Stimulated activated naive B cell treated with anti-CD40 and anti-IgM and Interleukin-4, amounts not matched to agents 10 μg/mL and 1 μg/mL and 100 μg/mL, for 72 hours (primary cell): ENCODE measurements around the gene GJA10.
"Not testable (repeated sequence)": the region's sequence is repeated elsewhere in the genome, so short reads cannot be mapped to it uniquely, and the experiment has no call there.

Source experiments
- ATAC-seq, 2 donors: fragments of 150-1000 bp; cut with Tn5 transposase; replicated peaks; 2 replicates each; pipeline ENCODE4 v1.10.0; 2021; ENCODE audit warnings: moderate library complexity in 1 of 2
- DNase-seq: peaks from one replicate; pipeline ENCODE4 v3.0.0; 2021
- H3K27ac Mint-ChIP-seq: one replicate; pipeline ENCODE4 v1.8.0; 2022; ENCODE audit warnings: mild to moderate bottlenecking, mixed read lengths
- H3K27me3 Mint-ChIP-seq, 2 donors: one replicate each; pipeline ENCODE4 v1.8.0; 2022; ENCODE audit warnings: mixed read lengths in 2 of 2
- H3K36me3 Mint-ChIP-seq, 2 donors: one replicate each; pipeline ENCODE4 v1.8.0; 2022; ENCODE audit warnings: mixed read lengths in 2 of 2, mild to moderate bottlenecking in 1 of 2
- H3K4me1 Mint-ChIP-seq, 2 donors: one replicate each; pipeline ENCODE4 v1.8.0; 2022; ENCODE audit warnings: mixed read lengths in 2 of 2, mild to moderate bottlenecking in 1 of 2
- H3K4me3 Mint-ChIP-seq, 2 donors: one replicate each; pipeline ENCODE4 v1.8.0; 2022; ENCODE audit warnings: mild to moderate bottlenecking in 2 of 2, mixed read lengths in 2 of 2, moderate library complexity in 1 of 2
- H3K9me3 Mint-ChIP-seq, 2 donors: one replicate each; pipeline ENCODE4 v1.8.0; 2022; ENCODE audit warnings: mixed read lengths in 2 of 2, mild to moderate bottlenecking in 1 of 2

The GJA10 gene

DNA sequence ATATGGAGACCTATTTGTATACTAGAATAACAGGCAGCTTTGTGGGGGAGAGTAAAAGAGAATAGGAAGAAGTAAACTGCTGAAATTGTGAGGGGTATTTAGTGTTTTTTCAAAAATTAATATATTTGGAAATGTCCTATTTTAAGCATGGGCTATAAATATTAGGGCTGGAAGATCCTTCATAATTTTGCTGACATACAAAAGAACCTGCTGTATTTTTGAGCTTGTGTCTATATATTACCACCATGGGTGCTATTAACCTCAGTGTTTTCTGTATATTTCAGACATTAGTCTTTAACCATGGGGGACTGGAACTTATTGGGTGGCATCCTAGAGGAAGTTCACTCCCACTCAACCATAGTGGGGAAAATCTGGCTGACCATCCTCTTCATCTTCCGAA lies at the start of gene GJA10:
TSS of gene GJA10 (plus strand) at position 301 of the 400 bp plus-strand sequence. CDS start at position 301, 0 bp downstream.
- Mint-ChIP-seq H3K36me3 (no peaks in the 10 kb centered on the region), H3K4me1 (peaks cover 6 to 11% of the 10 kb centered on the region in 2 donors), H3K4me3 (no peak within 1 kb of the TSS), H3K27ac (no peak within 1 kb of the TSS), H3K9me3 (no peaks in the 10 kb centered on the region), H3K27me3 (peaks cover 42 to 69% of the 10 kb centered on the region in 2 donors)
- ATAC-seq: no peak
- DNase-seq: no peak

GRCh38 chr6:89847513-89847912 lies 46.8 kb upstream of the GJA10 start:
- H3K27me3 Mint-ChIP-seq, H3K9me3 Mint-ChIP-seq, H3K27ac Mint-ChIP-seq, H3K4me3 Mint-ChIP-seq, DNase-seq, ATAC-seq: not testable (repeated sequence)
- Mint-ChIP-seq H3K4me1 (peaks cover 4 to 20% of the 10 kb centered on the region in 2 donors), H3K36me3 (peaks cover 25 to 39% of the 10 kb centered on the region in 2 donors)

DNA sequence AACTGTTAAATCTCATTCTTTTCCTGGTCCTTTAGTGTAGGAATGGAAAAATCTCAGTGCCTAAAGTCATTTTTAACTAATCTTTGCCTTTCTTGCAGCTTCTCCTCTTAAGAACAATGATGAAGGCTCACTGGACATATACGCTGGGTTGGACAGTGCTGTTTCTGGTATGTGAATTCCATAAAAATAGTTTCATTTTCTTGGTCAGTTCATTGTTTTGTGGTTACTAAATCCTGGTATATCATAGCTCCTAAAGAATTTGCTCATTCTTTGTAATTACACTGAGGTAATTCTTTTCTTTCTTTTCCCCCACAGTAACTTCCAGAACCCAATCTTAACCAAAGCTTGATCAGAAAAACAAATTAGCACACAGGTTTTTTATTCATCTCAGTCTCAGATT lies 41.2 kb upstream of the GJA10 start:
- Mint-ChIP-seq H3K36me3 (peaks cover 40 to 52% of the 10 kb centered on the region in 2 donors), H3K27ac (no peak overlapping the region), H3K9me3 (no peaks in the 10 kb centered on the region), H3K4me3 (no peak overlapping the region), H3K4me1 (peaks cover 0 to 6% of the 10 kb centered on the region in 2 donors), H3K27me3 (no peaks in the 10 kb centered on the region)
- DNase-seq (no peak), ATAC-seq (no peak)

GRCh38 chr6:89858041-89858440 lies 36.2 kb upstream of the GJA10 start:
- peaks cover 45 to 55% of the 10 kb centered on the region in 2 donors for H3K36me3 Mint-ChIP-seq
- peaks cover 12 to 20% of the 10 kb centered on the region in 2 donors for H3K4me1 Mint-ChIP-seq
- peaks cover 2 to 5% of the 10 kb centered on the region in 2 donors for H3K9me3 Mint-ChIP-seq
- H3K27ac Mint-ChIP-seq: no peak overlapping the region
- ATAC-seq (no peak), DNase-seq (no peak)
- no peaks in the 10 kb centered on the region for H3K27me3 Mint-ChIP-seq
- no peak overlapping the region for H3K4me3 Mint-ChIP-seq

DNA sequence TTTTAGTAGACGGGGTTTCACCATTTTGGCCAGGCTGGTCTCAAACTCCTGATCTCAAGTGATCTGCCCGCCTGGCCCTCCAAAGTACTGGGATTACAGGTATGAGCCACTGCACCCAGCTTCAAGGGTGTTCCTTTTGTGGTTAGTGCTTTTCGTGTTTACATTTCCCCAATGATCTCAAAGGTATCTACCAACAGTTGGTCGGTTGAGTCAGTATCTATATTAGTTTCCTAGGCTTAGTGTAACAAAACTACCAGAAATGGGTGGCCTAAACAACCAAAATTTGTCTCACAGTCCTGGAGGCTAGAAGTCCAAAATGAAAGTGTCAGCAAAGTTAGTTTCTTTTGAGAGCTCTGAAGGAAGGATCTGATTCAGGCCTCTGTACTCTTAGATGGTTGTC lies 34.5 kb upstream of the GJA10 start:
- Mint-ChIP-seq H3K27me3 (no peaks in the 10 kb centered on the region), H3K4me1 (peaks cover 14 to 28% of the 10 kb centered on the region in 2 donors), H3K27ac (no peak overlapping the region), H3K9me3 (peaks cover 2 to 5% of the 10 kb centered on the region in 2 donors), H3K4me3 (no peak overlapping the region), H3K36me3 (peaks cover 38 to 53% of the 10 kb centered on the region in 2 donors)
- DNase-seq (no peak), ATAC-seq (no peak)

GRCh38 chr6:89862273-89862672 lies 32.0 kb upstream of the GJA10 start:
- ATAC-seq (peak; percentile 94 to 95), DNase-seq (no peak)
- H3K4me3 Mint-ChIP-seq: peak overlapping the region; percentile 52 to 59
- no peaks in the 10 kb centered on the region for H3K27me3 Mint-ChIP-seq
- H3K4me1 Mint-ChIP-seq: peaks cover 14 to 28% of the 10 kb centered on the region in 2 donors
- peaks cover 2 to 5% of the 10 kb centered on the region in 2 donors for H3K9me3 Mint-ChIP-seq
- peaks cover 44 to 56% of the 10 kb centered on the region in 2 donors for H3K36me3 Mint-ChIP-seq
- H3K27ac Mint-ChIP-seq: peak overlapping the region; percentile 75

- H3K4me3 Mint-ChIP-seq: peak overlapping the region; percentile 52 to 59
- peaks cover 14 to 28% of the 10 kb centered on the region in 2 donors for H3K4me1 Mint-ChIP-seq
- peak; percentile 63 to 74 for ATAC-seq
- H3K27ac Mint-ChIP-seq: peak overlapping the region; percentile 75
- H3K36me3 Mint-ChIP-seq: peaks cover 48 to 58% of the 10 kb centered on the region in 2 donors
- peaks cover 2 to 5% of the 10 kb centered on the region in 2 donors for H3K9me3 Mint-ChIP-seq
- DNase-seq: no peak
- no peaks in the 10 kb centered on the region for H3K27me3 Mint-ChIP-seq
Observed at GRCh38 chr6:89862698-89863097, 31.6 kb upstream of the GJA10 start.

DNA sequence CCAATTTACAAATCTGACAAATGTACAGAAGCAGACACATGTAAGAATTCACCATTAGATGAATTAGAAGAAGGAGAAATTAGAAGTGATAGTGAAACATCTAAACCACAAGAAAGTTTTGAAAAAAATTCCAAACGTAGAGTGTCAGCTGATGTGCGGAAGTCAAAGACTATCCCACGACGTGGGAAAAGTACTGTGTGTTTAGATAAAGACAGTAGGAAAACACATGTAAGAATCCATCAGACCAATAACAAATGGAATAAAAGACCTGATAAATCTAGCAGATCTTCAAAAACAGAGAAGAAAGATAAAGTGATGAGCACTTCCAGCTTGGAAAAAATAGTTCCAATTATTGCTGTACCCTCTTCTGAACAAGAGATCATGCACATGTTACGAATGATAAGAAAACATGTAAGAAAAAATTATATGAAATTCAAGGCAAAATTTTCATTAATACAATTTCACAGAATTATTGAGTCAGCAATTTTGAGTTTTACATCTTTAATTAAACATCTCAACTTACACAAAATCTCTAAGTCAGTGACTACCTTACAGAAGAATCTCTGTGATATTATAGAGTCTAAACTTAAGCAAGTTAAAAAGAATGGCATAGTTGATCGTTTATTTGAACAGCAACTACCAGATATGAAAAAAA lies 28.1 kb upstream of the GJA10 start:
- peaks cover 2 to 9% of the 10 kb centered on the region in 2 donors for H3K9me3 Mint-ChIP-seq
- no peak overlapping the region for H3K4me3 Mint-ChIP-seq
- peaks cover 46 to 58% of the 10 kb centered on the region in 2 donors for H3K36me3 Mint-ChIP-seq
- ATAC-seq (no peak), DNase-seq (no peak)
- no peaks in the 10 kb centered on the region for H3K27me3 Mint-ChIP-seq
- H3K4me1 Mint-ChIP-seq: peaks cover 19 to 30% of the 10 kb centered on the region in 2 donors
- H3K27ac Mint-ChIP-seq: peak overlapping the region; percentile 37

DNA sequence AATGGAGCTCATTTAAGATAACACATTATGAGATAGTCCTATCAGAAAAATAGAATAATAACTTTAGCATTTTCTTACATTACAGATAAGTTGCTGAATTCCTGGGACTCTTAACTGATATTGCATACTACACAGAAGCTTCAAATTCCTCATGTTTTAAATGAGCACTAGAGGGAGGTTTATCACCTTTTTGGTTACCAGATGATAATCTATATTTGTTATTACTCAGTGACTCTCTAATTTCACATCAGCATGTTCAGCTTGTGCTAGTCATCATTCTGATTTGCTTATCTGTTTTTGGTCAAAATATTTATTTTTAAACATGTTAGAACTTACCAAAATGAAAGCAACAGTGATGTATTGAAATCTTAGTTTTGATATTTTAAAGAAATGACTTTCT lies 20.5 kb upstream of the GJA10 start:
- no peak for DNase-seq
- peaks cover 18 to 26% of the 10 kb centered on the region in 2 donors for H3K36me3 Mint-ChIP-seq
- H3K9me3 Mint-ChIP-seq: no peaks in the 10 kb centered on the region
- H3K4me3 Mint-ChIP-seq: no peak overlapping the region
- H3K27me3 Mint-ChIP-seq: no peaks in the 10 kb centered on the region
- no peak for ATAC-seq
- H3K27ac Mint-ChIP-seq: no peak overlapping the region
- peaks cover 2 to 3% of the 10 kb centered on the region in 2 donors for H3K4me1 Mint-ChIP-seq

DNA sequence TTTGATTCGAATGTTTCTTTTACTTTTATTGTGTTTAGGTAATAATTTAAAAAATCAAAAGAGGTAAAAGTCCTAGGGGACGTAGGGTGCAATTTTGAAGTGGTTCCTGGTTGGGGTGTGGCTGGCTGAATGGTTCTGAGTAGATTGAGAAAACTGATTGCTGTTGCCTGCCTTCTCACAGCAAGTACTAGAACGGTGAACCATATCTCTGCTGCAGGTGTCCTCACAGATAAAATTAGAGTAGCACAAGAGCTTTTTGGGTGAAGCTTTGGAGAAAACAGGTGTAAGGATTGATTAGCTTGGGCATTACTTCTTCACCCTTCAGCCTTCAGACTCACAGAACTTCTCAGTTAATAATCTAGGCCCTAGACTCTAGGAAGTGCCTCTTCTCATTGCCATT lies 19.8 kb upstream of the GJA10 start:
- Mint-ChIP-seq H3K27ac (no peak overlapping the region), H3K4me1 (peaks cover 0 to 2% of the 10 kb centered on the region in 2 donors), H3K9me3 (no peaks in the 10 kb centered on the region), H3K27me3 (no peaks in the 10 kb centered on the region), H3K4me3 (no peak overlapping the region), H3K36me3 (peaks cover 15 to 23% of the 10 kb centered on the region in 2 donors)
- ATAC-seq (no peak), DNase-seq (no peak)

DNA sequence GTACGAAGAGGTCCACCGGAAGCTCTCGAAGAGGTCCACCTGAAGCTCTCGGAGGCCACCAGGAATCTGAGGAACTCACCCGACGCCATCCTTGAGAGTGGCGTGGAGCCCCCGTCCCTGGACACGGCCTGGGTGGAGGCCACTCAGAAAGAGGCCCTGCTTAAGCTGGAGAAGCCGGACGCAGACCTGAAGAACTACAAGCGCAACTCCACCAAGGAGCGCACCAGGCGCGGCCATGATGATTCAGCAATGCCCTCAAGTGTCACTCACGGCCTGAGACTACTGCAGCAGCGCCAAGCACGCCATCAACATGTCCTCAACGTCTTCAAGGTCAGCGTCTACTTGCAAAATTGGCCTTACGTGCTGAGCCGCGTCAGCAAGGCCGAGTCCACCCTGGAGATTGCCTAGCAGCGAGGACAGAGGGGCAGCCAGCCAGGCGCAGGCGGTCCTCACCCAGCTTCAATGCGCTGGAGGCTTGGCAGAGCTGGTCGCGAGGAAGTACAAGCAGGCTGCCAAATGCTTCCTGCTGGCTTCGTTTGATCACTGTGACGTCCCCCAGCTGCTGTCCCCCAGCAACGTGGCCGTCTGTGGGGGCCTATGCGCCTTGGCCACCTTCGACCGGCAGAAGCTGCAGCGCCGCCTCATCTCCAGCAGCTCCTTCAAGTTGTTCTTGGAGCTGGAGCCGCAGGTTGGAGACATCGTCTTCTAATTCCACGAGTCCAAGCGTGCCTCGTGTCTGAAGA lies 7.7 kb upstream of the GJA10 start:
- peaks cover 4 to 8% of the 10 kb centered on the region in 2 donors for H3K4me1 Mint-ChIP-seq
- no peaks in the 10 kb centered on the region for H3K36me3 Mint-ChIP-seq
- H3K9me3 Mint-ChIP-seq: no peaks in the 10 kb centered on the region
- no peak for ATAC-seq
- DNase-seq: no peak
- H3K4me3 Mint-ChIP-seq: no peak overlapping the region
- H3K27ac Mint-ChIP-seq: no peak overlapping the region
- peaks cover 13 to 37% of the 10 kb centered on the region in 2 donors for H3K27me3 Mint-ChIP-seq

DNA sequence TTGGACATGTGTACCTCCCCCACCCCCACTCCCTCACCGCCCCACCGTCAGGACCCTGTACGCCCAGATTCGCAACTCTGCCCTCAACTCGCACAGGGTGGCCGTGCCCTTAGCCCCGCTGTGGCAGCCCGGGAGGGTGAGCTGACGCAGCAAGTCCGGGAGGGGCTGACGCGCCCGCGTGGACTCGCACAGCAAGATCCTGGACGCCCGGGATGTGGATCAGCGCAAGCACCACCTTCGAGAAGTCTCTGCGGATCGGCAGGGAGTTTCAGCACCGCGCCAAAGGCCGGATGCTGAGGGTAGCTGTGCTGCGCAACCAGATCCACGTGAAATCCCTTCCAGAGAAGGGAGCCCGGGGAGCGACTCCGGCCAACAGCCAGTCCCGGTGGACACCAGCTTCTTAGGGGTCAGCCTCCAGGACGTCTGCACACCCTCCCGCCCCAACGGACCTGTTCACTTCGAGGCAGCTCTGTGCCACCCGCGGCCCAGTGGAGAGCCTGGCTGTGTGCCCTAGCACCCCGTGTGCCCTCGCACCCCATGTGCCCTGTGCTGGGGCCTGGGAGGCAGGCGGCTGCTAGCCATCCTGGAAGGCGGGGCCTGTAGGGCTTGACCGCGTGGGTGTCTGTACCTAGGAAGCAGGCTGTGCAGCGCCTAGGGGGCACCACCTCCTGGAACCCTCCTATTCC lies 6.7 kb upstream of the GJA10 start:
- ATAC-seq: peak; percentile 38 to 57
- Mint-ChIP-seq H3K4me3 (no peak overlapping the region), H3K4me1 (peaks cover 6 to 11% of the 10 kb centered on the region in 2 donors), H3K9me3 (no peaks in the 10 kb centered on the region), H3K27me3 (peaks cover 16 to 43% of the 10 kb centered on the region in 2 donors), H3K27ac (no peak overlapping the region), H3K36me3 (no peaks in the 10 kb centered on the region)
- no peak for DNase-seq

DNA sequence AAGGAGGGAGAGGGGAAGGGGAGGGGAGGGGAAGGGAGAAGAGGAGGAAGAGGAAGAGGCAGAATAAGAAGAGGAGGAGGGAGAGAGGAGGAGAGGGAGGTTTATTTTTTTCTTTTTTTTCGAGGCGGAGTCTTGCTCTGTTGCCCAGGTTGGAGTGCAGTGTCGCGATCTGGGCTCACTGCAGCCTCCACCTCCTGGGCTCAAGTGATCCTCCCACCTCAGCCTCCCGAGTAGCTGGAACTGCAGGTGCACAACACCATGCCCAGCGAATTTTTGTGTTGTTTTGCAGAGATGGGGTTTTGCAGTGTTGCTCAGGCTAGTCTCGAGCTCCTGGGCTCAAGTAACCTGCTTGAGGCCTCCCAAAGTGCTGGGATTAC lies 6.1 kb upstream of the GJA10 start:
- Mint-ChIP-seq H3K27me3 (peaks cover 17 to 48% of the 10 kb centered on the region in 2 donors), H3K27ac (no peak overlapping the region), H3K4me1 (peaks cover 6 to 11% of the 10 kb centered on the region in 2 donors), H3K4me3 (no peak overlapping the region), H3K9me3 (no peaks in the 10 kb centered on the region), H3K36me3 (no peaks in the 10 kb centered on the region)
- DNase-seq: no peak
- ATAC-seq: no peak

DNA sequence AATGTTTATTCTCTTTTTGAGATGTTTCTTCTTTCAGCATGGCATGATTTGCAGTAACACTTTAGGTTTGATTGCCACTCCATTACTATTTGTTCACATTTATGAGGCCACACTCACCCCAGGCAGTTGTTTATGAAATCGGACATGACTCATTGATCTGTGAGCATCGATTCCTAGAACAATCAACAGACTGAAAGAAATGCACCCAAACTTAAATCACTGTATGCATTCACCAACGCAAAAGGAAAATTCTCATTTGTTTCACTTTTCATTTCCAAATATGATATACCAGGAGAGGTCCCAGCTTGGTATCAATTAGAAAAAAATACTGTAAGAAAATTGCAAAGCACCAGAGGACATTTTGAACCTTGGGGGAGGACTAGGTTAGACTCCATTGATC lies 5.4 kb upstream of the GJA10 start:
- H3K4me1 Mint-ChIP-seq: peaks cover 6 to 11% of the 10 kb centered on the region in 2 donors
- ATAC-seq (no peak), DNase-seq (no peak)
- no peak overlapping the region for H3K4me3 Mint-ChIP-seq
- H3K36me3 Mint-ChIP-seq: no peaks in the 10 kb centered on the region
- H3K9me3 Mint-ChIP-seq: no peaks in the 10 kb centered on the region
- no peak overlapping the region for H3K27ac Mint-ChIP-seq
- peaks cover 25 to 55% of the 10 kb centered on the region in 2 donors for H3K27me3 Mint-ChIP-seq
